Measurements from ENCODE around the gene RMC1.
A peak's percentile ranks its signal among the peaks of the same experiment; 100 is the strongest.
"Not testable (repeated sequence)": the region's sequence is repeated elsewhere in the genome, so short reads cannot be mapped to it uniquely, and the experiment has no call there.

Gene RMC1

GRCh38 chr18:23487738-23488570 is 15.4 kb upstream of the RMC1 start:
- TF ChIP-seq SP1 (IDR thresholded peaks at IDR 0.05) (no peak), SUZ12 (IDR thresholded peaks at IDR 0.05) (no peak), NFRKB (IDR thresholded peaks at IDR 0.05) (no peak), HDGF (IDR thresholded peaks at IDR 0.05; ENCODE audit: borderline replicate concordance) (no peak), CTBP1 (IDR thresholded peaks at IDR 0.05; ENCODE audit: borderline replicate concordance) (no peak), ELF4 (IDR thresholded peaks at IDR 0.05) (no peak), ZNF384 (IDR thresholded peaks at IDR 0.05) (no peak), ARNT (IDR thresholded peaks at IDR 0.05) (no peak), FOXK2 (IDR thresholded peaks at IDR 0.05) (no peak), L3MBTL2 (conservative IDR thresholded peaks at IDR 0.05) (no peak)
- ChIA-PET CTCF (interaction anchor here (0.6 to 2.8 kb wide), 4 partner anchors 10 to 1236 kb away, joined by 3 to 25 read pairs (median 4); no protein-coding TSS in a partner anchor), POLR2A (interaction anchor here (0.8 to 2.6 kb wide), 9 partner anchors 11 to 263 kb away, joined by 3 to 9 read pairs (median 3); partner anchors contain the start of gene RIOK3)
- peak; percentile 28 for DNase-seq (ENCODE audit: extremely low spot score)

DNA sequence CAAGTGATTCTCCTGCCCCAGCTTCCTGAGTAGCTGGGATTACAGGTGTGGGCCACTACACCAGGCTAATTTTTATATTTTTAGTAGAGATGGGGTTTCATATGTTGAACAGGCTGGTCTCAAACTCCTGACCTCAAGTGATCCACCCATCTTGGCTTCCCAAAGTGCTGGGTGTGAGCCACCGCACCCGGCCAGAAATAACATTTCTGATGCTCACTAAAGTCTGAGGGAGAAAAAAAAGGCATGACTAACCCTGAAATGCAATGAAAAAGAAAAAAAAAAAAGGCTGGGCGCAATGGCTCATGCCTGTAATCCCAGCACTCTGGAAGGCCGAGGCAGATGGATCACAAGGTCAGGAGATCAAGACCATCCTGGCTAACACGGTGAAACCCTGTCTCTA is 13.7 kb upstream of the RMC1 start:
- DNase-seq (ENCODE audit: extremely low spot score); CTCF ChIA-PET; POLR2A ChIA-PET: not testable (repeated sequence)

DNA sequence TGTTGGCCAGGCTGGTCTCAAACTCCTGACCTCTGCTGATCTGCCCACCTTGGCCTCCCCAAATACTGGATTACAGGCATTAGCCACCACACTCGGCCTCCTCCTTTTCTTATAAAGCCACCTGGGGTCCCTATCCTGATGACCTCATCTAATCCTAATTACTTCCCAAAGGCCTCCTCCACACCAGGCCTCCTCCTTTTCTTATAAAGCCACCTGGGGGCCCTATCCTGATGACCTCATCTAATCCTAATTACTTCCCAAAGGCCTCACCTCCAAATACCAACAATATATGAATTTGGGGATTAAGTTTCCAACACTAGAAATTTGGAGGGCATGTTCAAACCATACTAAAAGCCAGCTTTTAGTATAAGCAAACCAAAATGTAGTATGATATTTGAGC is 9.7 kb upstream of the RMC1 start:
- ChIA-PET CTCF (interaction anchor here (0.7 kb wide), 1 partner anchor 36 kb away, joined by 3 read pairs; no protein-coding TSS in a partner anchor), POLR2A (no interaction called here)
- TF ChIP-seq L3MBTL2 (conservative IDR thresholded peaks at IDR 0.05) (no peak), HDGF (IDR thresholded peaks at IDR 0.05; ENCODE audit: borderline replicate concordance) (no peak), SP1 (IDR thresholded peaks at IDR 0.05) (no peak), TARDBP (IDR thresholded peaks at IDR 0.05) (no peak), FOXK2 (IDR thresholded peaks at IDR 0.05) (no peak), ELF4 (IDR thresholded peaks at IDR 0.05) (no peak), NFRKB (IDR thresholded peaks at IDR 0.05) (no peak), CTBP1 (IDR thresholded peaks at IDR 0.05; ENCODE audit: borderline replicate concordance) (no peak), BHLHE40 (IDR thresholded peaks at IDR 0.05; ENCODE audit: borderline replicate concordance) (no peak), SUZ12 (IDR thresholded peaks at IDR 0.05) (no peak), ZNF384 (IDR thresholded peaks at IDR 0.05) (no peak), FOXA1 (IDR thresholded peaks at IDR 0.05) (no peak), ARNT (IDR thresholded peaks at IDR 0.05) (no peak), FOXM1 (IDR thresholded peaks at IDR 0.05; ENCODE audit: borderline replicate concordance) (no peak)
- TF ChIP-seq, protein P1, sequence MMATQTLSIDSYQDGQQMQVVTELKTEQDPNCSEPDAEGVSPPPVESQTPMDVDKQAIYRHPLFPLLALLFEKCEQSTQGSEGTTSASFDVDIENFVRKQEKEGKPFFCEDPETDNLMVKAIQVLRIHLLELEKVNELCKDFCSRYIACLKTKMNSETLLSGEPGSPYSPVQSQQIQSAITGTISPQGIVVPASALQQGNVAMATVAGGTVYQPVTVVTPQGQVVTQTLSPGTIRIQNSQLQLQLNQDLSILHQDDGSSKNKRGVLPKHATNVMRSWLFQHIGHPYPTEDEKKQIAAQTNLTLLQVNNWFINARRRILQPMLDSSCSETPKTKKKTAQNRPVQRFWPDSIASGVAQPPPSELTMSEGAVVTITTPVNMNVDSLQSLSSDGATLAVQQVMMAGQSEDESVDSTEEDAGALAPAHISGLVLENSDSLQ (IDR thresholded peaks at IDR 0.05) = no peak
- DNase-seq (ENCODE audit: extremely low spot score) = no peak

DNA sequence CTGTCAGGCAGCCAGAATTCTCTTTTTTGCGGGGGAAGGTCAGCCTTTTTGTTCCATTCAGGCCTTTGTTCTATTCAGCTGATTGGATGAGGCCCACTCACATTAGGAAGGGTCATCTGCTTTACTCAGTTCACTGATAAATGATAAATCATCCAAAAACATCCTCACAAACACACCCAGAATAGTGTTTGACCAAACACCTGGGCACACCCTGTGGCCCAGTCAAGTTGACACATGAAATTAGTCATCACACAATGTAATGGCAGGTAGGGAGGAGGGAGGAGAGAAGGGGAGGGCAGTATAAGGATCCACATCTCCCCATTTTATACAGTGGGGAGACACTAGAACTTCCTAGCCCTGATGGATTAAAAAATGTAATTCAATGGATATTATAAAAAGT is 8.3 kb upstream of the RMC1 start:
- POLR2A ChIA-PET = no interaction called here
- no peak for TF ChIP-seq BHLHE40 (IDR thresholded peaks at IDR 0.05; ENCODE audit: borderline replicate concordance)
- TF ChIP-seq L3MBTL2 (conservative IDR thresholded peaks at IDR 0.05) = no peak
- TF ChIP-seq HDGF (IDR thresholded peaks at IDR 0.05; ENCODE audit: borderline replicate concordance) = no peak
- TF ChIP-seq TARDBP (IDR thresholded peaks at IDR 0.05) = no peak
- TF ChIP-seq, protein P1 (IDR thresholded peaks at IDR 0.05) = no peak
- CTCF ChIA-PET = no interaction called here
- no peak for DNase-seq (ENCODE audit: extremely low spot score)

- CTCF ChIA-PET = no interaction called here
- no peak for DNase-seq (ENCODE audit: extremely low spot score)
- TF ChIP-seq L3MBTL2 (conservative IDR thresholded peaks at IDR 0.05) (no peak), TARDBP (IDR thresholded peaks at IDR 0.05) (no peak), NFRKB (IDR thresholded peaks at IDR 0.05) (no peak), ARNT (IDR thresholded peaks at IDR 0.05) (no peak)
- POLR2A ChIA-PET = no interaction called here
These were observed 7.4 kb upstream of the RMC1 start for GRCh38 chr18:23495723-23496440.

- ChIA-PET CTCF (interaction anchor here (0.5 to 2.6 kb wide), 22 partner anchors 8 to 824 kb away, joined by 3 to 25 read pairs (median 3); partner anchors contain the start of gene NPC1), POLR2A (interaction anchor here (1.2 to 2.4 kb wide), 2 partner anchors 10 to 45 kb away, joined by 5 to 6 read pairs; partner anchors contain the start of gene RIOK3)
- TF ChIP-seq FOXK2 (IDR thresholded peaks at IDR 0.05) = no peak
- TF ChIP-seq, protein P1 (IDR thresholded peaks at IDR 0.05) = no peak
- TF ChIP-seq ZNF384 (IDR thresholded peaks at IDR 0.05) = no peak
- no peak for TF ChIP-seq L3MBTL2 (conservative IDR thresholded peaks at IDR 0.05)
- TF ChIP-seq TARDBP (IDR thresholded peaks at IDR 0.05) = no peak
- TF ChIP-seq HDGF (IDR thresholded peaks at IDR 0.05; ENCODE audit: borderline replicate concordance) = no peak
- no peak for TF ChIP-seq NFRKB (IDR thresholded peaks at IDR 0.05)
- TF ChIP-seq ARNT (IDR thresholded peaks at IDR 0.05) = no peak
- TF ChIP-seq BHLHE40 (IDR thresholded peaks at IDR 0.05; ENCODE audit: borderline replicate concordance) = no peak
- TF ChIP-seq LEF1 (IDR thresholded peaks at IDR 0.05; ENCODE audit: borderline replicate concordance) = no peak
- TF ChIP-seq SUZ12 (IDR thresholded peaks at IDR 0.05) = no peak
- TF ChIP-seq ELF4 (IDR thresholded peaks at IDR 0.05) = no peak
- no peak for TF ChIP-seq SP1 (IDR thresholded peaks at IDR 0.05)
- TF ChIP-seq FOXM1 (IDR thresholded peaks at IDR 0.05; ENCODE audit: borderline replicate concordance) = no peak
- no peak for TF ChIP-seq CTBP1 (IDR thresholded peaks at IDR 0.05; ENCODE audit: borderline replicate concordance)
- TF ChIP-seq FOXA1 (IDR thresholded peaks at IDR 0.05) = no peak
- DNase-seq (ENCODE audit: extremely low spot score) = no peak
These were observed 5.2 kb upstream of the RMC1 start for GRCh38 chr18:23498117-23498516.
